ENCODE measurements around the gene RELN. TPM values are rescaled to one million over a fixed set of nuclear protein-coding genes. Genes with fewer than 3 reads are reported as not detected.

Gene RELN
- total and polyA plus RNA-seq, 9 of the 15 experiments (the other 6 are each of a cell fraction or from before 2014, with no cell fraction given) = 12.9 to 43.2 (median 18.1) TPM

DNA sequence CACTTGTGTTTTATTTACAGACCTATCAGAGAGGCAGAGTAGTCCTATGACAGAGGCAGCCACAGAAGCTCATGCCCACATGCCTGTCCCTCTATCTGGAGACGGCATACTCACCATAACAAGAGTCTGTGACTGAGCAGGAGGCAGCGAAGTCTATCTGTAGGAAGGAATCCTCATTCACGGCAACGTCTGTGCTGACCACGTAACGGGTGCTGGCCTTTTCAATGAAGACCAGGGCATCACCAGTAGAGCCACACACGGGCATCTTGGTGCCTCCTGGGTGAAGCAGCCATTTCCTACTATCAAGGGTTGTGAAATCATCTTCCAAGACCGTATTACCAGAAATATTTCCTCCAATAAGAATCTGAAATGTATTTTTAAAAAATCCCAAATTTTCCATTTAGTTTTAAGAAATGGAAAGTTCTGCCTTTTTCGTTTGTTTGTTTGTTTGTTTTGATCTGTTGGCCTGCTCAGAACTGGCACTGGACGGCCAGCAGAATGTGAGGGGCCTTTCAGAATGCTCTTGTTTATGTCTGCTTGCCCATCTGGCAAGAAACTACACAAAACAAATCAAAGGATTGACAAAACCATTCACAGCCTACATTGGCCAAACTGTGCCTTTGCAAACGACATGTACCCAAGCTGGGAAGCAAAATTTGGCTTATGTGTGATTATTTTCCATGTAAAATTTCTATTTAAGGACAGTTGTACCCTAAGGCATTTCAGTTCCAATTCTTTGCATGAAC lies 450.3 kb downstream of the RELN start:
- WGBS (ENCODE audit: insufficient coverage, low coverage, missing lambda C conversion rate) = 57% methylated on average over 11 of the region's 11 CpGs
- POLR2A ChIA-PET = interaction anchor here (0.5 kb wide), 1 partner anchor 16 kb away, joined by 3 read pairs; no protein-coding TSS in a partner anchor
- DNase-seq (ENCODE audit: extremely low read depth in 1 of 4, low spot score in 3 of 4) (no peak), FAIRE-seq (no peak), ATAC-seq (no peak)
- no peak overlapping the region for H3K4me3 ChIP-seq
- intact Hi-C loops (cut with micrococcal nuclease) (no loop called here), in situ Hi-C loops (cut with MboI) (no loop called here)
- H3K27me3 ChIP-seq (ENCODE audit: control insufficient read depth in 2 of 2, insufficient read depth in 2 of 2, low read length in 2 of 2) = no peaks in the 10 kb centered on the region
- H3K36me3 ChIP-seq (ENCODE audit: control insufficient read depth, insufficient read depth, low read length) = peaks cover 7% of the 10 kb centered on the region; the same call in 1 of the 3 replicates
- H2AFZ ChIP-seq (ENCODE audit: low read depth, low read length) = no peak overlapping the region
- H3K4me1 ChIP-seq (replicated peaks in 1 of 2; ENCODE audit: control insufficient read depth in 2 of 2, insufficient read depth in 2 of 2, low read length in 2 of 2) = peaks cover 3 to 9% of the 10 kb centered on the region in 2 experiments; a peak in 4 of 5 replicates
- H3K4me2 ChIP-seq (ENCODE audit: insufficient read depth, low read length) = no peak overlapping the region
- H4K20me1 ChIP-seq (replicated peaks; ENCODE audit: control insufficient read depth, insufficient read depth, low read length) = no peaks in the 10 kb centered on the region
- no peak overlapping the region for H3K27ac ChIP-seq (ENCODE audit: extremely low read depth, low read depth, low read length)
- CTCF ChIA-PET (ENCODE audit: low intra/inter-chr PET ratio) = no interaction called here
- no peaks in the 10 kb centered on the region for H3K9me3 ChIP-seq (replicated peaks; ENCODE audit: control insufficient read depth, insufficient read depth, low read depth, low read length)
- TF ChIP-seq POLR2AphosphoS5 (IDR thresholded peaks at IDR 0.05; ENCODE audit: control insufficient read depth, insufficient read depth, low read depth, low read length) (no peak), SP1 (CRISPR knock-in tag; IDR thresholded peaks at IDR 0.05) (no peak), SETDB1 (IDR thresholded peaks at IDR 0.05; ENCODE audit: low read length) (no peak), KLF6 (CRISPR knock-in tag; IDR thresholded peaks at IDR 0.05; ENCODE audit: borderline replicate concordance) (no peak)
- TF ChIP-seq, protein P1, sequence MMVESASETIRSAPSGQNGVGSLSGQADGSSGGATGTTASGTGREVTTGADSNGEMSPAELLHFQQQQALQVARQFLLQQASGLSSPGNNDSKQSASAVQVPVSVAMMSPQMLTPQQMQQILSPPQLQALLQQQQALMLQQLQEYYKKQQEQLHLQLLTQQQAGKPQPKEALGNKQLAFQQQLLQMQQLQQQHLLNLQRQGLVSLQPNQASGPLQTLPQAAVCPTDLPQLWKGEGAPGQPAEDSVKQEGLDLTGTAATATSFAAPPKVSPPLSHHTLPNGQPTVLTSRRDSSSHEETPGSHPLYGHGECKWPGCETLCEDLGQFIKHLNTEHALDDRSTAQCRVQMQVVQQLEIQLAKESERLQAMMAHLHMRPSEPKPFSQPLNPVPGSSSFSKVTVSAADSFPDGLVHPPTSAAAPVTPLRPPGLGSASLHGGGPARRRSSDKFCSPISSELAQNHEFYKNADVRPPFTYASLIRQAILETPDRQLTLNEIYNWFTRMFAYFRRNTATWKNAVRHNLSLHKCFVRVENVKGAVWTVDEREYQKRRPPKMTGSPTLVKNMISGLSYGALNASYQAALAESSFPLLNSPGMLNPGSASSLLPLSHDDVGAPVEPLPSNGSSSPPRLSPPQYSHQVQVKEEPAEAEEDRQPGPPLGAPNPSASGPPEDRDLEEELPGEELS (CRISPR knock-in tag; IDR thresholded peaks at IDR 0.05; ENCODE audit: borderline replicate concordance) = no peak
- TF ChIP-seq, protein P2, sequence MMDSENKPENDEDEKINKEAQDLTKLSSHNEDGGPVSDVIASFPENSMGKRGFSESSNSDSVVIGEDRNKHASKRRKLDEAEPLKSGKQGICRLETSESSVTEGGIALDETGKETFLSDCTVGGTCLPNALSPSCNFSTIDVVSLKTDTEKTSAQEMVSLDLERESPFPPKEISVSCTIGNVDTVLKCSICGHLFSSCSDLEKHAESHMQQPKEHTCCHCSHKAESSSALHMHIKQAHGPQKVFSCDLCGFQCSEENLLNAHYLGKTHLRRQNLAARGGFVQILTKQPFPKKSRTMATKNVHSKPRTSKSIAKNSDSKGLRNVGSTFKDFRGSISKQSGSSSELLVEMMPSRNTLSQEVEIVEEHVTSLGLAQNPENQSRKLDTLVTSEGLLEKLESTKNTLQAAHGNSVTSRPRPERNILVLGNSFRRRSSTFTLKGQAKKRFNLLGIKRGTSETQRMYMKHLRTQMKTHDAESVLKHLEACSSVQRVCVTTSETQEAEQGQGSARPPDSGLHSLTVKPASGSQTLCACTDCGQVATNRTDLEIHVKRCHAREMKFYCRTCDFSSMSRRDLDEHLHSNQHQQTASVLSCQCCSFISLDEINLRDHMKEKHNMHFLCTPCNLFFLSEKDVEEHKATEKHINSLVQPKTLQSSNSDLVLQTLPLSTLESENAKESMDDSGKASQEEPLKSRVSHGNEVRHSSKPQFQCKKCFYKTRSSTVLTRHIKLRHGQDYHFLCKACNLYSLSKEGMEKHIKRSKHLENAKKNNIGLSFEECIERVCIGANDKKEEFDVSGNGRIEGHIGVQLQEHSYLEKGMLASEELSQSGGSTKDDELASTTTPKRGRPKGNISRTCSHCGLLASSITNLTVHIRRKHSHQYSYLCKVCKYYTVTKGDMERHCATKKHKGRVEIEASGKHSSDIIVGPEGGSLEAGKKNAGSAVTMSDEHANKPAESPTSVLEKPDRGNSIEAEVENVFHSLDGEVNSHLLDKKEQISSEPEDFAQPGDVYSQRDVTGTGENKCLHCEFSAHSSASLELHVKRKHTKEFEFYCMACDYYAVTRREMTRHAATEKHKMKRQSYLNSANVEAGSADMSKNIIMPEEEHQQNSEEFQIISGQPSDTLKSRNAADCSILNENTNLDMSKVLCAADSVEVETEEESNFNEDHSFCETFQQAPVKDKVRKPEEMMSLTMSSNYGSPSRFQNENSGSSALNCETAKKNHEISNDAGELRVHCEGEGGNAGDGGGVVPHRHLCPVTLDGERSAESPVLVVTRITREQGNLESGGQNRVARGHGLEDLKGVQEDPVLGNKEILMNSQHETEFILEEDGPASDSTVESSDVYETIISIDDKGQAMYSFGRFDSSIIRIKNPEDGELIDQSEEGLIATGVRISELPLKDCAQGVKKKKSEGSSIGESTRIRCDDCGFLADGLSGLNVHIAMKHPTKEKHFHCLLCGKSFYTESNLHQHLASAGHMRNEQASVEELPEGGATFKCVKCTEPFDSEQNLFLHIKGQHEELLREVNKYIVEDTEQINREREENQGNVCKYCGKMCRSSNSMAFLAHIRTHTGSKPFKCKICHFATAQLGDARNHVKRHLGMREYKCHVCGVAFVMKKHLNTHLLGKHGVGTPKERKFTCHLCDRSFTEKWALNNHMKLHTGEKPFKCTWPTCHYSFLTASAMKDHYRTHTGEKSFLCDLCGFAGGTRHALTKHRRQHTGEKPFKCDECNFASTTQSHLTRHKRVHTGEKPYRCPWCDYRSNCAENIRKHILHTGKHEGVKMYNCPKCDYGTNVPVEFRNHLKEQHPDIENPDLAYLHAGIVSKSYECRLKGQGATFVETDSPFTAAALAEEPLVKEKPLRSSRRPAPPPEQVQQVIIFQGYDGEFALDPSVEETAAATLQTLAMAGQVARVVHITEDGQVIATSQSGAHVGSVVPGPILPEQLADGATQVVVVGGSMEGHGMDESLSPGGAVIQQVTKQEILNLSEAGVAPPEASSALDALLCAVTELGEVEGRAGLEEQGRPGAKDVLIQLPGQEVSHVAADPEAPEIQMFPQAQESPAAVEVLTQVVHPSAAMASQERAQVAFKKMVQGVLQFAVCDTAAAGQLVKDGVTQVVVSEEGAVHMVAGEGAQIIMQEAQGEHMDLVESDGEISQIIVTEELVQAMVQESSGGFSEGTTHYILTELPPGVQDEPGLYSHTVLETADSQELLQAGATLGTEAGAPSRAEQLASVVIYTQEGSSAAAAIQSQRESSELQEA (IDR thresholded peaks at IDR 0.05; ENCODE audit: low read depth) = no peak
- BruUV-seq (replicated peaks) = no TSS peak
- H3K9ac ChIP-seq (ENCODE audit: insufficient read depth in 1 of 2, low read depth in 2 of 2, low read length in 2 of 2) = no peak overlapping the region
- no peaks in the 10 kb centered on the region for H3K79me2 ChIP-seq (ENCODE audit: control insufficient read depth, insufficient read depth, low read length)
- H3K9me1 ChIP-seq (ENCODE audit: control insufficient read depth, insufficient read depth, low read length) = no peaks in the 10 kb centered on the region
